Neural cell (in vitro differentiated cells): ENCODE measurements around the gene PLA2G2D.

ENCODE experiments used
- CTCF ChIP-seq: fragments of 450-650 bp; IDR thresholded peaks from 2 replicates; pipeline ENCODE4 v1.5.1; 2014; ENCODE audit warnings: antibody characterized with exemption, mild to moderate bottlenecking, moderate library complexity; ENCODE audit not compliant: poor library complexity, severe bottlenecking
- EZH2 ChIP-seq: fragments of 200-600, 300-800 bp; shearing (Covaris generic), sonication (generic); IDR thresholded peaks from 2 replicates; pipeline ENCODE4 v1.6.1; 2014; ENCODE audit warnings: antibody characterized with exemption, low read length, borderline replicate concordance, mild to moderate bottlenecking; ENCODE audit not compliant: insufficient read depth, poor library complexity, severe bottlenecking
- TAF1 ChIP-seq: IDR thresholded peaks from 2 replicates; pipeline ENCODE4 v1.6.1; 2012; ENCODE audit warnings: low read depth

DNA sequence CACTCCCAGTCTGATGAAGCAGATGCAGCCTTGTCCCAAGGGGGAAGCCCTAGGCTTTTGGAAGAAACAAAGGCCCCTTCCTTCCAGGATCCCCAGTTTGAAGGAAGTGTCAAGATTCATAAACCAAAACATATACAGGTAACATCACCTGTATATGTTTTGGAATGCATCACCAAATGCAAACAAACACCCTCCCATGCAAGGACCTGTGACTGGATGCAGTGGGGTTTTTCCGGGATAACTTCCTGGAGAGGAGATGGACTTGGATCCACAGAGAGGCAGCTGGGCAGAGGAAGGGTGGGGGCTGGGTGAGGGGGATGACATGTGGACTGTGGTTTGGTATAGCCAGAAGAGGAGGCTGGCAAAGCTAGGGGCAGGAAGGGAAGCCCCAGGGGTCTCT lies 18.3 kb upstream of the PLA2G2D start:
- TF ChIP-seq TAF1, result no peak
- no peak for TF ChIP-seq CTCF
- no peak for TF ChIP-seq EZH2
